ENCODE data around the gene KCNMA1.

GRCh38 chr10:77497748-77498147, 139.9 kb downstream of the KCNMA1 start:
- TF ChIP-seq EZH2 (IDR thresholded peaks at IDR 0.05; ENCODE audit: low read length, unreplicated experiment), result no peak
- TF ChIP-seq, protein P1, sequence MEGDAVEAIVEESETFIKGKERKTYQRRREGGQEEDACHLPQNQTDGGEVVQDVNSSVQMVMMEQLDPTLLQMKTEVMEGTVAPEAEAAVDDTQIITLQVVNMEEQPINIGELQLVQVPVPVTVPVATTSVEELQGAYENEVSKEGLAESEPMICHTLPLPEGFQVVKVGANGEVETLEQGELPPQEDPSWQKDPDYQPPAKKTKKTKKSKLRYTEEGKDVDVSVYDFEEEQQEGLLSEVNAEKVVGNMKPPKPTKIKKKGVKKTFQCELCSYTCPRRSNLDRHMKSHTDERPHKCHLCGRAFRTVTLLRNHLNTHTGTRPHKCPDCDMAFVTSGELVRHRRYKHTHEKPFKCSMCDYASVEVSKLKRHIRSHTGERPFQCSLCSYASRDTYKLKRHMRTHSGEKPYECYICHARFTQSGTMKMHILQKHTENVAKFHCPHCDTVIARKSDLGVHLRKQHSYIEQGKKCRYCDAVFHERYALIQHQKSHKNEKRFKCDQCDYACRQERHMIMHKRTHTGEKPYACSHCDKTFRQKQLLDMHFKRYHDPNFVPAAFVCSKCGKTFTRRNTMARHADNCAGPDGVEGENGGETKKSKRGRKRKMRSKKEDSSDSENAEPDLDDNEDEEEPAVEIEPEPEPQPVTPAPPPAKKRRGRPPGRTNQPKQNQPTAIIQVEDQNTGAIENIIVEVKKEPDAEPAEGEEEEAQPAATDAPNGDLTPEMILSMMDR (conservative IDR thresholded peaks at IDR 0.05; ENCODE audit: low read depth, low read length), result no peak

Data from PC-3 (cell line).